Choroid plexus epithelial cell (primary cell): ENCODE measurements around the gene MAPKAP1.

Source experiments
- DNase-seq: peaks from one replicate; pipeline ENCODE4 v3.0.0-alpha.2; 2010; ENCODE audit warnings: low read depth
- H3K4me3 ChIP-seq: 2 replicates; pipeline ENCODE4 v1.5.1; 2011; ENCODE audit warnings: low read depth, mild to moderate bottlenecking, control low read depth, low read length, moderate library complexity
- CTCF ChIP-seq: conservative IDR thresholded peaks from 2 replicates; pipeline ENCODE4 v1.5.1; 2011; ENCODE audit warnings: low read depth, mild to moderate bottlenecking, control low read depth, inconsistent platforms, low read length, moderate library complexity

Gene MAPKAP1

GRCh38 chr9:125434986-125435775, 271.8 kb downstream of the MAPKAP1 start:
- no peak overlapping the region for H3K4me3 ChIP-seq
- DNase-seq: no peak
- TF ChIP-seq CTCF: no peak

GRCh38 chr9:125433461-125434011, 273.5 kb downstream of the MAPKAP1 start:
- no peak for DNase-seq
- TF ChIP-seq CTCF: no peak
- no peak overlapping the region for H3K4me3 ChIP-seq

- no peak overlapping the region for H3K4me3 ChIP-seq
- no peak for DNase-seq
- no peak for TF ChIP-seq CTCF
Measured at GRCh38 chr9:125432715-125433385, 274.2 kb downstream of the MAPKAP1 start.

GRCh38 chr9:125431741-125432271, 275.2 kb downstream of the MAPKAP1 start:
- no peak for DNase-seq
- no peak for TF ChIP-seq CTCF
- no peak overlapping the region for H3K4me3 ChIP-seq

GRCh38 chr9:125431012-125431305, 276.0 kb downstream of the MAPKAP1 start:
- no peak for DNase-seq
- no peak for TF ChIP-seq CTCF
- no peak overlapping the region for H3K4me3 ChIP-seq

GRCh38 chr9:125430161-125431011, 276.6 kb downstream of the MAPKAP1 start:
- no peak for TF ChIP-seq CTCF
- DNase-seq: no peak
- H3K4me3 ChIP-seq: no peak overlapping the region
